Lung microvascular endothelial cell (primary cell): ENCODE results near the gene DMKN. TPM values are rescaled to one million over a fixed set of nuclear protein-coding genes. Genes with fewer than 3 reads are reported as not detected.
"Not testable (repeated sequence)": the region's sequence is repeated elsewhere in the genome, so short reads cannot be mapped to it uniquely, and the experiment has no call there.

ENCODE experiments used
- DNase-seq, 2 donors: peaks; one replicate each; pipeline versions ENCODE4 v3.0.0 to v3.0.0-alpha.2; 2010; ENCODE audit warnings: low read depth in 2 of 2
- total RNA-seq: library from RNA; depleted of rRNA; stranded (reverse); fragments of >200 nt; gene quantifications from 2 replicates; pipeline ENCODE4 v1.2.1, GENCODE V29; 2014

The DMKN gene
- total RNA-seq, 1 donor from 2014 or later: not detected

- DNase-seq: no peak
Measured at GRCh38 chr19:35498220-35498619, 15.2 kb downstream of the DMKN start.

- no peak for DNase-seq
Measured at GRCh38 chr19:35497406-35497805, 16.0 kb downstream of the DMKN start.

GRCh38 chr19:35495107-35496064, 18.1 kb downstream of the DMKN start:
- peak; percentile 63 to 75 for DNase-seq

- DNase-seq: no peak
Measured at GRCh38 chr19:35493971-35494370, 19.5 kb downstream of the DMKN start.

- no peak for DNase-seq
Measured at GRCh38 chr19:35491836-35492360, 21.6 kb downstream of the DMKN start.

GRCh38 chr19:35490364-35490763, 23.1 kb downstream of the DMKN start, which contains the start of gene KRTDAP:
KRTDAP (minus strand) TSS chr19:35490464; CDS start chr19:35490442, 22 bp downstream.
- DNase-seq: no peak

GRCh38 chr19:35488677-35489076, 24.8 kb downstream of the DMKN start:
- DNase-seq: no peak

- no peak for DNase-seq
Measured at GRCh38 chr19:35487656-35488182, 25.7 kb downstream of the DMKN start.

- DNase-seq: no peak
Measured at GRCh38 chr19:35486268-35486708, 27.2 kb downstream of the DMKN start.

GRCh38 chr19:35484252-35485036, 29.0 kb downstream of the DMKN start:
- DNase-seq: no peak

GRCh38 chr19:35483089-35483488, 30.4 kb downstream of the DMKN start:
- no peak for DNase-seq

GRCh38 chr19:35478794-35479677, 34.4 kb downstream of the DMKN start:
- DNase-seq: no peak

GRCh38 chr19:35476149-35476548, 37.3 kb downstream of the DMKN start:
- no peak for DNase-seq

- DNase-seq: not testable (repeated sequence)
Measured at GRCh38 chr19:35474594-35474993, 38.9 kb downstream of the DMKN start.

- DNase-seq: no peak
Measured at GRCh38 chr19:35474104-35474503, 39.3 kb downstream of the DMKN start.

GRCh38 chr19:35471946-35472345, 41.5 kb downstream of the DMKN start:
- no peak for DNase-seq

GRCh38 chr19:35471075-35471474, 42.4 kb downstream of the DMKN start:
- DNase-seq: not testable (repeated sequence)

GRCh38 chr19:35470128-35470527, 43.3 kb downstream of the DMKN start:
- DNase-seq: no peak

- DNase-seq: peak; percentile 36 to 71
Measured at GRCh38 chr19:35468637-35469036, 44.8 kb downstream of the DMKN start.

GRCh38 chr19:35466259-35466658, 47.2 kb downstream of the DMKN start:
- DNase-seq: no peak

- DNase-seq: not testable (repeated sequence)
Measured at GRCh38 chr19:35462956-35463355, 50.5 kb downstream of the DMKN start.
